GM21447 (cell line): Measurements from ENCODE around the gene KCNQ5.

Experiments
- ATAC-seq: cut with Tn5 transposase; IDR thresholded peaks from one replicate; pipeline ENCODE4 v1.9.1; 2021; ENCODE audit not compliant: unreplicated experiment

The KCNQ5 gene

GRCh38 chr6:72832271-72832670 lies 210.4 kb downstream of the KCNQ5 start:
- ATAC-seq = no peak

- ATAC-seq = no peak
These were observed 213.9 kb downstream of the KCNQ5 start for GRCh38 chr6:72835749-72836148.

- no peak for ATAC-seq
These were observed 215.1 kb downstream of the KCNQ5 start for GRCh38 chr6:72836971-72837370.

GRCh38 chr6:72841195-72841594 lies 219.3 kb downstream of the KCNQ5 start:
- ATAC-seq = no peak

- no peak for ATAC-seq
These were observed 220.3 kb downstream of the KCNQ5 start for GRCh38 chr6:72842140-72842539.

GRCh38 chr6:72844614-72845013 lies 222.8 kb downstream of the KCNQ5 start:
- no peak for ATAC-seq

GRCh38 chr6:72849346-72849745 lies 227.5 kb downstream of the KCNQ5 start:
- no peak for ATAC-seq

- ATAC-seq = no peak
These were observed 228.2 kb downstream of the KCNQ5 start for GRCh38 chr6:72850040-72850439.

- no peak for ATAC-seq
These were observed 228.6 kb downstream of the KCNQ5 start for GRCh38 chr6:72850469-72850868.

GRCh38 chr6:72855471-72855870 lies 233.6 kb downstream of the KCNQ5 start:
- ATAC-seq = no peak

- ATAC-seq = no peak
These were observed 234.9 kb downstream of the KCNQ5 start for GRCh38 chr6:72856801-72857200.

- no peak for ATAC-seq
These were observed 236.1 kb downstream of the KCNQ5 start for GRCh38 chr6:72857791-72858585.

GRCh38 chr6:72861059-72861458 lies 239.2 kb downstream of the KCNQ5 start:
- ATAC-seq = no peak

GRCh38 chr6:72861935-72862432 lies 240.1 kb downstream of the KCNQ5 start:
- peak; percentile 67 for ATAC-seq

- ATAC-seq = no peak
These were observed 241.3 kb downstream of the KCNQ5 start for GRCh38 chr6:72863131-72863530.

GRCh38 chr6:72864236-72864635 lies 242.4 kb downstream of the KCNQ5 start:
- no peak for ATAC-seq

- no peak for ATAC-seq
These were observed 242.9 kb downstream of the KCNQ5 start for GRCh38 chr6:72864799-72865198.

GRCh38 chr6:72865467-72865866 lies 243.6 kb downstream of the KCNQ5 start:
- no peak for ATAC-seq

GRCh38 chr6:72869621-72870020 lies 247.8 kb downstream of the KCNQ5 start:
- no peak for ATAC-seq

GRCh38 chr6:72873433-72873832 lies 251.6 kb downstream of the KCNQ5 start:
- ATAC-seq = no peak

- no peak for ATAC-seq
These were observed 254.4 kb downstream of the KCNQ5 start for GRCh38 chr6:72876256-72876655.

GRCh38 chr6:72886170-72886569 lies 264.3 kb downstream of the KCNQ5 start:
- no peak for ATAC-seq

GRCh38 chr6:72890233-72890632 lies 268.4 kb downstream of the KCNQ5 start:
- ATAC-seq = no peak
